Adipocyte (in vitro differentiated cells): ENCODE measurements around the gene CSTF2.

ENCODE experiments used
- DNase-seq: peaks from one replicate; pipeline ENCODE4 v3.0.0-alpha.2; 2015; ENCODE audit warnings: low read depth
- H3K27me3 ChIP-seq: replicated peaks from 2 replicates; pipeline ENCODE4 v1.7.0; 2013; ENCODE audit warnings: mild to moderate bottlenecking, low read length, moderate library complexity; ENCODE audit not compliant: control insufficient read depth, insufficient read depth
- H3K36me3 ChIP-seq: 2 replicates; pipeline ENCODE4 v1.7.0; 2013; ENCODE audit warnings: low read length, mild to moderate bottlenecking, moderate library complexity; ENCODE audit not compliant: control insufficient read depth, insufficient read depth, severe bottlenecking
- H3K4me1 ChIP-seq: 2 replicates; pipeline ENCODE4 v1.7.0; 2013; ENCODE audit warnings: mild to moderate bottlenecking, low read length, moderate library complexity; ENCODE audit not compliant: control insufficient read depth, insufficient read depth
- H3K4me3 ChIP-seq: 2 replicates; pipeline ENCODE4 v1.7.0; 2013; ENCODE audit warnings: mild to moderate bottlenecking, low read length, moderate library complexity
- H3K9ac ChIP-seq: 2 replicates; pipeline ENCODE4 v1.7.0; 2013; ENCODE audit warnings: mild to moderate bottlenecking, low read length, moderate library complexity
- H3K9me3 ChIP-seq: 2 replicates; pipeline ENCODE4 v1.7.0; 2013; ENCODE audit warnings: mild to moderate bottlenecking, low read length, moderate library complexity; ENCODE audit not compliant: control insufficient read depth

Gene CSTF2

GRCh38 chrX:100874325-100874724 is 54.1 kb downstream of the CSTF2 start, which contains the start of gene NOX1:
TSS of gene NOX1 (minus strand) at chrX:100874359. CDS start at chrX:100874139, 220 bp downstream.
- no peak within 1 kb of the TSS for H3K9ac ChIP-seq
- H3K9me3 ChIP-seq = no peaks in the 10 kb centered on the region
- H3K4me3 ChIP-seq = no peak within 1 kb of the TSS
- H3K27me3 ChIP-seq = peaks cover 29% of the 10 kb centered on the region
- DNase-seq = no peak
- H3K4me1 ChIP-seq = no peaks in the 10 kb centered on the region
- no peaks in the 10 kb centered on the region for H3K36me3 ChIP-seq

GRCh38 chrX:100880368-100880767 is 60.2 kb downstream of the CSTF2 start:
- Histone ChIP-seq H3K27me3 (peaks cover 31% of the 10 kb centered on the region), H3K9me3 (no peaks in the 10 kb centered on the region), H3K4me1 (no peaks in the 10 kb centered on the region), H3K36me3 (no peaks in the 10 kb centered on the region), H3K9ac (no peak overlapping the region), H3K4me3 (no peak overlapping the region)
- DNase-seq = no peak

- no peaks in the 10 kb centered on the region for H3K4me1 ChIP-seq
- no peaks in the 10 kb centered on the region for H3K9me3 ChIP-seq
- H3K27me3 ChIP-seq = peaks cover 22% of the 10 kb centered on the region
- no peak overlapping the region for H3K4me3 ChIP-seq
- DNase-seq = no peak
- H3K9ac ChIP-seq = no peak overlapping the region
- H3K36me3 ChIP-seq = no peaks in the 10 kb centered on the region
These were observed 63.5 kb downstream of the CSTF2 start for GRCh38 chrX:100883654-100884053.
